Limb (tissue), 2 donors: Measurements from ENCODE around the gene PER1.

Source experiments
- DNase-seq, 2 donors: peaks; one replicate each; pipeline ENCODE4 v3.0.0-alpha.2; 2016; ENCODE audit errors: extremely low spot score in 2 of 2

Gene PER1

DNA sequence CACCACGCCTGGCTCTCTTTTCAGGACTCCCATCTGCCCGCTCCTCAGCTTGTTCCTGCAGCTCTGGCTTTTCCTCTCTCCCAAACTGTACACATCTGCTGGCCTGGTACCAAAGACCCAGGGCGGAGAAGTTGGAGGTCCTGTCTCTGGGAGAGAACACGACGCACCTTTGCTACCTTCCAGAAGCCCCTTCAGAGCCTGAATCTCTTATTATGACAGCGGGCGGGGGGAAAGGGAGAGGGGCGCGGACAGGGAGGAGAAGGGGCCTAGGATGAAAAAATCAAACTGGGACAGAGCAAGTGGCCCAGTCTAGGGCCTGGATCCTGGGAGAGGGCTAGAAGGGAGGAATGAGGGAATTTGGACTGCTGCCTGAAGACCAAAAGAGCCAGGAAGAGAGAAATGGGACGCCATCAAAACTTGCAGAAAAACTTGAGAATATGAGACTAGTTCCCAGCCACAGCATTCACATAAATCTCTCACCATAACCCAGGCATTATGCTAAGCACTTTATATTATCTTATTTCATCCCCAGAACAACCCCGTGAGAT lies 2.5 kb upstream of the PER1 start:
- DNase-seq, result no peak

DNA sequence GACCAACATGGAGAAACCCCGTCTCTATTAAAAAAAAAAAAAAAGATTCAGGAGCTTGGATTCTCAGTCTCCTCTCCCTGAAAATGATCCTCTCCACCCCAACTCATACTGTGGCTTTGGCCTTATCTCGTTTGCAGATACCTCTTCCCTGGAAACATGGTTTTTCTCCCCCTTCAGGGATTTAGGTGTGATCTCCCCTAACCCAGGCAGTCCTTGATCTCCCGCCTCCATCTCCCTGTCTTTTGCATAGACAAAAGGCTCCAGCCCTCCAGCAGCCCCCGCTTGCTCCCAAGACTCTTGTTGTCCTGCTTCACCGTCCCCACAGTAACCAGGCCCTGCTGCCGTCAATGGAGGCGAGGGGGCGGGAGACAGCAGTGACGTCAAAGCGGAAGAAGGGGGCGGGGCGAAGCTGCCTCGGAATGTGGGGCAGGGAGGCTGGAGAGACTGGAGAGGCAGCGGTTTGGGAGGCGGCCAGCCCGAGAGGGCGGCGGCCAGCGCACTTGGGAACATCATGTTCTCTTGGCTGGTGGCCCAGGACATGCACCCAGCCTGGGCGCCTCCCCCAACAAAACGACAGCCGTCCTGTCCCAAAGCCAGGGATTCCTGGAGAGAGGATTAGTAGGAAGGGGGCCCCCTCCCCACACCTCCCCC lies 1.9 kb upstream of the PER1 start:
- peak; percentile 98 to 100 for DNase-seq

DNA sequence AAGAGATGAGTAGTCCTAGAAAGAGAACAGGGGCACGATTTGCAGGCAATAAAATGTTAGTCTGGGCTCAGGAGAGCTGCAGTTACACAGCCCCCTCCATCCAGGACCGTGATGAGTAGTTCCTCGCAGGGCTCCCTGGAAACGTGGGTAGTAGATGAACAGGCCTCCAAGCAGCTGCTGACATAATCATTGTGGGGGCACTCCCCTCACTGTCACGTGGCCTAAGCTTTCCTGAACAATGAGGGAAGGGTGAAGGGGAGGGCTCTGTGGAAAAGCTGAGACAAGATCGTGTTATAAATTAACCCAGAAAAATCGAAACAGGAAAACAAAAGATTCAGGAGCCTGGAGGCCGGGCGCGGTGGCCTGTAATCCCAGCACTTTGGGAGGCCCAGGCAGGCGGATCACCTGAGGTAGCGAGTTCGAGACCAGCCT lies 1.3 kb upstream of the PER1 start:
- peak; percentile 77 to 91 for DNase-seq

DNA sequence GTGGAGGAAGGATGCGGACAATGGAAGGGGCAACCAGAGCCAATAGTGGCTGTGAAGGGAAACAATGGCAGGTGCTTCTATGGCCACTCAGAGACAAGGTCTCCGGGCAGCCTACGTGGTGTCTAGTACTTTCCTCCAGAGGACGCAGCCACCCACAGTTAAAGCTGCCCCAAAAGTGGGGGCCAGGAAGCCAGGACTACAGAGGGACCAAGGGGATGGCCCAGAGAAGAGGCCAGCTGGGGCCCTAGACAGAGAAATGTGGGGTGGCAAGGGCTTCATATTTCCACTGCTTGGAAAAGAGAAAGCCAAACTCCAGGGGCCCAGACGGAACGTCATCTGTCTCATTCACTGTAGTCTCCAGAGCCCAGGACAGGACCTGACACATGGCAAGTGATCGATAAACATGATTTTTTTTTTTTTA lies 837 bp upstream of the PER1 start:
- peak in 1 of 2 donors; percentile 47 for DNase-seq

DNA sequence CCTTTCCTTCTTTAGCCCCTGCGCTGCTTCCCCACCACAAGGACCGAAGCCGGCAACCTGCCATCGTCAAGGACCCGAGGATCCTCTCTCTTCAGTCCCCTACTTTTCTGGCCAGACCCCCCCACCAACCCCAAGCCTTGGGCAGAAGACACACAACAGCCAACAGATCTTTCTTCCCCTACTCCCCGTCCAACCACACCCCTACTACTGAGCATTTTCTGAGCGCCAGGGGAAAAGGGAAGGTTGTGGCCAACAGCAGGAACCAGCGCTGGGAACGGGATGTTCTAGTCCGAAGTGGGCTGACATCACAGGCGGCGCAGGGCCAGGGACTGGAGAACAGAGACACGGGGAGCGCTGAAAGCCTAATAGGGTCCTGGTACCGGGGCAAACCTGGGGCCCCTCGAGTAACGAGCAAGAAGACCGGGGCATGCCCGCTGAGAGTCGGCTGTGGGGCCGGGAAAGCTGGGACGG lies 528 bp downstream of the PER1 start:
- DNase-seq, result peak; percentile 66 to 82

DNA sequence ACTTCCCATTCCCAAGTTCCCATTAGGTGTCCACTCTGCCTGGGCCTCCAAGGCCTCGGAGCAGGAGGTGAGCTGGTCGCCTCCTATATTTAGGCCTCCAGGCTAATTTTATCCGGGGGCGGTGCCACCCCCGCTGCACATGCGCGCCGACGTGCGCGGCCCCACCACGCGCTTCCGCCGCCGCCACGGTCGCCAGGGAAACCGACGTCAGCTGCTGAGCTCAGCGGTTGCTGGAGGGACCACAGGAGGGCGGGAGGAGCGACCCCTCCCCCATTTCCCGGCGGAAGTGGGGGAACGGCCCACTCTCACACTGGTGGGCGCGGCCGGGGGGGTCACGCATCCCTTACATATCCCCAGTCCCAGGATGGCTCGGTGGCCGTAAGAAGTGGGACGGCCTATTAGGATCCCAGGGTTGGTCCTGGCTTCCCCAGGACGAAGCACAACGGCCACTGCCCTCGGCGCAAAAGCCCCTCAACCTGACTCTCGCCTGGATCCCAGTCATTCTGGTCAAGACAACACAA lies 1.0 kb downstream of the PER1 start:
- peak; percentile 92 to 96 for DNase-seq

DNA sequence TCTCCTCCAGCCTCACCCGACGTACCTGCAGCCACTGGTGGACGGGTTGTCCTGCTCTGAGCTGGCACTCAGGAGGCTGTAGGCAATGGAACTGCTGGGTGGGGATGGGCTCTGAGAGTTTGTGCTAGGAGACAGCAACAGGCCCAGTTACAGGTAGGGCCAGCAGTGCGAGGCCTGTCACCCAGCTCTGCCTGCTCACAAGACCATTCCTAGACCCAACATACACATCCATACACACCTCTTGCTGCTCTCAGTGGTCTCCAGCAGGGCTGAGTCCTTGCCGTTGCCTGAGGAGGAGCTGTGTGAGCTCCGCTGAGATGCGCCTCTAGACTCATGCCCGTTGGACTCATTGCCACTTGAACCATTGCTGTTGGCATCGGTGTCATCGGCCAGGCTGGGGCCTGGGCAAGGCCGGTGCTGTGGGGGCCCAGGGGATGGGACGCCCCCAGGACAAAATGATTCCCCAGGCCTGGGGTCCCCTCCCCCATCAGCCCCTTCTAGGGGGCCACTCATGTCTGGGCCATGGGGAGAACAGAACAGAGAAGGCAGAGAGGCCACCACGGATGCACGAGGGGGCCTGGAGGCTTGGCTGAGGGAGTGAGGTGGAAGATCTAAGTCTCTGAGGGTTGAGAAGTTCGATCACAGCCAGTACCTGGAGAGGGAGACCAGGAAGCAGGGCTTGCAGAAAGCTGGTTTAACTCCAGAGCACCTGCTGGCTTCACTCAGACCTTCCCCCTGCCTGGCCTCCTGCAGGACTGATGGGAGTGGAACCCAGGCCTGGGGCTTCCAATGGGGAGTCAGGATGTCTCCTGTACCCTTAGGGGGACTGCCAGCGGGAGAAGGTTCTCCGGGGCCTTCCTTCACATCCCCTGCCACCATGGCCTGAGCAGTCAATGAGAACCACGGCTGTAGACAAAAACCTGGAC lies 1.7 kb downstream of the PER1 start:
- DNase-seq, result no peak

DNA sequence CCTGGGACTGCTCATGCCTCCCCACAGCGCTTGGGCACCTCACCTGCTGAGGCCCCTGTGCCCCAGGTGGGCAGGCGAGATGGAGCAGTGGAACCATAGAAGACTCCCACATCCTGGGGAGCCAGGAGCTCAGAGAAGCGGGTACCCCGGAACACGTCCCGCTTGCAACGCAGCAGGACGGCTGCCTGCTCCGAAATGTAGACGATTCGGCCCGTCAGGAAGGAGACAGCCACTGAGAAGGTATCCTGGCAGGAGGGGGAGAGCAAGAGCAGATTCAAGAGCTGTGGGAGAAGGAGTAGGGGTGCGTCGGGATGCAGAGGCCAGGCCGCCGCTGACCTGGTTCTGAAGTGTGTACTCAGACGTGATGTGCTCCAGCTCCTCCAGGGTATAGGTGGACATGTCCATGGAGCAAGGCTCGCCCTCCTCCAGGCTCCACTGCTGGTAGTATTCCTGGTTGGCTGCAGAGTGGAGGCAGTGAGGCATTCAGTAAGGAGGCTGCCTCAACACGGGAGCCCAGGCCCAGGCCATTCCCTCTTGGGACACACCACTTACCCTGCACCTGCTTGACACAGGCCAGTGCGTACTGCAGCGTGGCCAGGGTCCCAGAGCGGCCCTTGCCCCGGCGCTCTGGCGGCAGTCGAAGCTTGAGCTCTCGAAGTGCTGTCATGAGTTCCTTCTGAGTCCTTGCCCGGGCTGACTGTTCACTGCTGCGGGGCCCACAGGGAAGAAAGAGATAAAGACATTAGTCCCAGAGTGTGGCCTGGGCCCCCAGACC lies 2.6 kb downstream of the PER1 start:
- DNase-seq, result peak in 1 of 2 donors; percentile 40

DNA sequence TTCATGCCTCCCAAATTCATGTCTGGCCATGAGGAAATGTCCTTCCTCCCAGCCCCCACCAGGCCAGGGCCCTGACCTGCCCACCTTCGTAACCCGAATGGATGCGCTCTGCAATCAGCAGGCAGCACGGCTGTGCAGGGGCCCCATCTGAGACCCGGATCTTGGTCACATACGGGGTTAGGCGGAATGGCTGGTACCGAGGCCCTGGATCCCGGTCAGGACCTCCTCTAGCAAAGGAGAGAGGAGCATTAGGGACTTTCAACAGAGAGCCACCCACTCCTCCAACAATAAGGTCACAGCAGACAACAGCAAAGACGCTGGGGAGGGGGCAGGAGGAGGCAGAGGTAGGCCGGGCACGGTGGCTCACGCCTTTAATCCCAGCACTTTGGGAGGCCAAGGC lies 3.6 kb downstream of the PER1 start:
- DNase-seq, result no peak

DNA sequence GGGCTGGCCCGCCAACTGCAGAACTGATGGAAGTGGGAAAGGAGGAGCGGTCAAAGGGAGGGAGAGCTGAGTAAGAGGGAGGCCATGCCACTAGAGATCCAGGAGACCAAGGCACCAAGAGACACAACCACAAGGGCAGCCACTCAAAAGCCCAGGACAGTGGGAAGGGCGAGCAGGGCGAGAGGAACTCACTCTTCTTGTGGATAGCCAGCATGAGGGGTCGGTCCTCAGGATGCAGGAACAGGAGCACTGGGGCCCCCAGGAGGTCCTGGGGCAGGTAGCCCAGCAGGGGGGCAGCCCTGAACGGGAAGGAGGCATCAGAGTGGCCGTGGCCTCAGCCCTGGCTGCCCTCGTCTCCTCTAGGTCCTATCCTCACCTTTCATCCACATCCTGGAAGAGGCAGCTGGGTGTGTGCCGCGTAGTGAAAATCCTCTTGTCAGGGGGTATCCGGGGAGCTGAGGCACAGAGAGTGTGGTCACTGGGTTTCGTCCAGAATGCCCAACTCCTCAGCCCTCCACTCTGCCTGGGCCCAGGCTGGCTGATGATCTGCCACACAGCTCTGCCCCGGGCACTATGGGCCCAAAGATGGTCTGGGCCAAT lies 4.3 kb downstream of the PER1 start:
- no peak for DNase-seq

DNA sequence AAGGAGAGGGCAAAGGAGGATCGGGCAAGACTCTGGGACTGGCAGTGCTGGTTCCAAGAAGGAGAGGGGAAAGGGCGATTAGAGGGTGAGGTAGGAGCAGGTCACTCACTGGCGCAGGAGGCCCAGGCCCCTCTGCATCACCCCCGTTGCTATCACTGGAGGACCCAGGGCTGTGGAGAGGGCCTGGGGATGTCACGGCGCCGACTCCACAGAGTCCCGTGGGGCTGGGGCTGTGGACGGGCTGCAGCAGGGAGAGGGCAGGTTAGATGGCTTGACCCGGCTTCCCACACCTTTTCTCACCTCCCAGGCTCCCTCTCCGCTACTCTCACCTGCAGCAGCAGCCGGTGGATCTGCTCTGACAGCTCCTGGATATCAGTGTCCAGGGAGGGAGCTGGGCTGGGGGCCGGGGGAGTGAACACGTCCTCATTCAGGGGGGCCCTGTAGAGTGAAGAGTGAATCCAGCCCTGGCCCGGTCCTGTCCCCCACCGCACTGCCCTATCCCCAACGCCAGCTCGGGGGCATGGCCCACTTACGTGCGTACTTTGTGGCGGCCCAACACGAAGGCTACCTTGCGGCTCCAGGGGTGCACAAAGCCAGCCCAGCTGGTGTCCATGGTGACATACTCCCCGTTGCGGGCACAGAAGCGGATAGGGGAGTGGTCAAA lies 4.9 kb downstream of the PER1 start:
- peak in 1 of 2 donors; percentile 32 for DNase-seq

DNA sequence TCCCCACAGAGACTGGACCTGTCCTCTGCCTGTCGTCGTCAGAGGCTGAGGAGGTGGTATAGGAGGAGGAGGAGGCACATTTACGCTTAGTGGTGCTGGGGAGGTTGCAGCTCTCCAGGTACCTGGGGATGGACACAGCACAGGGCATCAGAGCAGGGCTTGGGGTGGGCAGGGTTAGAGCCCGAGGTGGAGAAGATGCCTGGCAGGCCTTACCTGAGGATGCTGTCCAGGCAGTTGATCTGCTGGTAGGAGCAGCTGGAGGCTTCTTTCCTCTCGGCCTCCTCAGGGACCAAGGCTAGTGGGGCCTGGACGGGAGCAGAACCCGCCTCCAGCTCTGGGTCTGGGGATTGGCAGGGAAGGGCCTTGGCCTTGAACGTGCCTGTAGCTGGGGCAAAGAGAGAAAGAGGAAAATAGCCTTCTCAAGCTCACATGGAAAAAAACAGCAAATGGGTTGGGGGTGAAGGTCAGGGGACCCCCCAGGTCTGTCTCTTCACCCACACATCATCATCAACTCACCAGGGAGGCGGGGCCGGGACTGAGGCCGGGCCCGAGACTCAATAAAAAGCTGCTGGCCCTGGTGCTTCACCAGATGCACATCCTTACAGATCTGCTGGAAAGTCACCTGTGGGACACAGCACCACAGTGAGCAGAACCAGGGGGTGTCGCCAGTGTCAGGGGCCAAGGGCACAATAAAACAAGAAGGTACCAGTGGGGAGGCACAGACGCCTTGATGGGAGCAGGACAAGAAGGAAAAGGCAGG lies 5.6 kb downstream of the PER1 start:
- DNase-seq, result no peak

DNA sequence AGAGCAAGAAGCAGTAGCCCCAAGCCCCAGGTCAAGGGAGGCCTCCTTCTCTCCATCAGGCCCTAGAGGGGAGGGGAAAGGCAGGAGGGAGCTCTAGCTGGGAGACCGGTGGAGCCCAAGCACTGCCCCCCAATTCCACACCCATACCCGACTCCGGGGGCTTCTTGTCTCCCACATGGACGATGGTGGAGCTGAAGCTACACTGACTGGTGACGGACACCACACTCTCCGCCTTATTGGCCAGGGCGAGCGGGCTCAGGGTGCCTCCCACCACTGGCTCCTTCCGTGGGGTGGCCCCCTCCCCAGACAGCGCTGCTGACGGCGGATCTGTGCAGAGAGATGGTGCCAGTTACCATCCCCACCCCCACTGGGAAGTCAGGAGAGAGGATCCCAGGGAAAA lies 6.4 kb downstream of the PER1 start:
- DNase-seq, result no peak

DNA sequence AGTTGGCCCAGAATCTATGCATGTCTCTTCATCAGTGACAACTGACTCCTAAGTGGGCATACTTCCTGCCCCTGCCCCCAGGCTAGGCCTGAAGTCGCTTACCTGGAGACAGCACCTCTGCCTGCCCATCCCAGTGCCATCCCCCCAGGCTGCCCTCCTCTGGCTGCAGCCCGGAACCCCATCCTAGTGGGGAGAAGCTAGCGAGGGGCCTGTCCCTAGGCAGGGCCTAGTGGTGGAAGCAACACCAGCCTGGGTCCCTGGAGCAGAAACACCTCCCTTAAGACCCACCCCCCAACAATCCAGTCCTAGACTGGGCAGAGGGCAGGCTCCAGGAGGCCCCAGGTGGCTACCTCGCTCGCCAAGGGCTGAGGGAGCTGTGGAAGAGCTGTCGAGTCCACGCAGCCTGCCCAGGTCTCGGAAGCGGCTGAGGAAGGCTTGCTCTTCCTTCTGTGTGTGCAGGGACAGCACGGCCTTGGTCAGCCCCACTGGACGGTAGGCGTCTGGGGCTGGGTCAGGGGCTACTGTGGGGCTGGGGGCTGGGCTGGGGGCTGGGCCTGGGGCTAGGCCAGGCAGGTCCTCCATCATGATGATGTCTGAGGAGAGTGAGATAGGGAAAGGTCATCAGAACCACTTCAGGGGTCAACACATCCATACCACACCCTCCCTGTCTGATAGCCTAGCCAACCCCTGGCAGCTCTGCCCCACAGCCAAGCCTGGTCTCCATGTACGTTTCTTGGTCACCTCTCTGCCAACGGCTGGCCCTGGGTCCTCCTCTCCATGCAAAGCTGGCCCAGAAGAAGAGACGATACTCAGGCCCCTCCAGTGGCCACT lies 7.6 kb downstream of the PER1 start:
- peak in 1 of 2 donors; percentile 36 for DNase-seq

DNA sequence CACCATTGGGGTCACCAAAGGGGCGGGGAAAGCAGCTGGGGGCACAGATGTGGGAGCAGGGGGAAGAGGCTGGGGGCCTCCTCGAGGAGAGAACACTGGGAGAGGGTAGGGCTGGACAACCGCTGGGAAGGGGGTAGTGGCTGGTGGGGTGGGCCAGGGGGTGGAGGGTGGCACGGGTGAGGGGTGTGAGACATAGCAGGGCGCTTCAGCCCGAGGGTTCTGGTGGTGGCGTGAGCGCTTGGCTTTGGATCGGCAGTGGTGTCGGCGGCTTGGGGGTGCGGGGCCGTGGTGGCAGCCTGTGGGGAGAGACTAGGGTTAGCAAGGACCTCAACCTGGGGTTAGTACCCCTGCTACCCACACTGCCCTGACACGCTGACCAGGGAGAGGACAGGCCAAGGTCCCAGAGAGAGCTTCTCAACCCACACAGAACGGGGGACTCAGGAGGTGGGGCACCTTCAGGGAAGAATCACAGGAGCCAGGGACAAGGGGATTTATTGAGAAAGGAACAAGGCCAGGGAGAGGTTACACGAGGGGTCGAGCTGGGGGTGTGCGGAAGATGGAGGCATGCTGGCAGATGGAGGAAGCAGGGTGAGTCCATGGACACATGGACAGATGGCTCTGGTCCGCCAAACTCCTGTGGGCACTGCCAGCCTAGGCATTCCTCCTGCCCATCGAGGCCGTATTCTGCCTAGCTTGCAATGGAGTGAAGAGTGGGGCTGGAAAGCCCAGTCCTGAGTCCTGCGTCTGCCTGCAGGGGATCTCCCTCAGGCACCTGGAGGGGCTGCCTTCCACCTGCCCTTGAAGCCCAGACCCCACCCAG lies 8.4 kb downstream of the PER1 start:
- DNase-seq, result peak in 1 of 2 donors; percentile 49

DNA sequence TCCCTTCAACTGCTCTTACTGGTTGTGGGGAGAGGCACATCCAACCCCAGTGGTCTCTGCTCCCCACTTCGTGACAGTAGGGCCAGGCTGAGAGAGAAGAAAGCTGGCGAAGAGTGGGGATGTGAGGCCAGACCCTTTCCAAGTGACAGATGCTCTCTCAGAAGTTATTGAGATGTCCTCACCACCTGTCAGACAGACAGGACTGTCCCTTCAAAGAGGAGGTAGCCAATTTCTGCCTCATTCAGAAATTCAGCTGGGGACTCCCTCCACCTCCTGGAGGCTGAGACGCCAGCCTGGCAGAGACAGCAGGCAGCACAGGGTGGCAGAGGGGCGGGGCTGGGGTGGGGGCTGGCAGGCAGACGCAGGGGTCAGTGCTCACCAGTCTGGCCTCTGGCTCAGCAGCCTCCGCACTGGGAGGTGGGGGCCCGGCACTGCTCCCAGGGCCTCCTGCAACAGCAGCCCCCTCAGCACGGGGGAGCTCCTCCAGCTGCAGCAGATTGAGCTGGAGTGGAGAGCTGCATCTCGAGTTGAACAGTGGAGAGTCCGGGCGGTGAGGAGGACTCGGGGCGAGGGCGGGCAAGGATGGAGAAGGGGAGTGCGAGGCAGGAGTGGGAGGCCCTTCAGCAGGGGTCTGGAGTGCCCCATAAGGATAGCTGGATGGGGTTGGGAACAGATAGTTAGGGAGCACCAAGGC lies 9.2 kb downstream of the PER1 start:
- DNase-seq, result no peak
